Stomach (tissue), 4 donors: ENCODE data around the gene PHACTR3.

ENCODE experiments used
- CTCF ChIP-seq, 7 experiments: fragments of 450-650 bp in 4 of 7; fragments of 200-600 bp in 3 of 7; sonication (generic) in 3 of 7; IDR thresholded peaks; one replicate each; pipeline ENCODE4 v1.5.1; 2016 to 2019; ENCODE audit warnings: antibody characterized with exemption in 7 of 7, control low read depth in 2 of 7, mild to moderate bottlenecking in 1 of 7
- EP300 ChIP-seq: sonication (generic); formaldehyde crosslinking; IDR thresholded peaks from one replicate; pipeline ENCODE4 v1.6.1; 2017; ENCODE audit warnings: antibody characterized with exemption
- POLR2AphosphoS5 ChIP-seq, 3 donors: sonication (generic); formaldehyde crosslinking; IDR thresholded peaks; one replicate each; pipeline ENCODE4 v1.6.1; 2016; ENCODE audit warnings: antibody characterized with exemption in 3 of 3

DNA sequence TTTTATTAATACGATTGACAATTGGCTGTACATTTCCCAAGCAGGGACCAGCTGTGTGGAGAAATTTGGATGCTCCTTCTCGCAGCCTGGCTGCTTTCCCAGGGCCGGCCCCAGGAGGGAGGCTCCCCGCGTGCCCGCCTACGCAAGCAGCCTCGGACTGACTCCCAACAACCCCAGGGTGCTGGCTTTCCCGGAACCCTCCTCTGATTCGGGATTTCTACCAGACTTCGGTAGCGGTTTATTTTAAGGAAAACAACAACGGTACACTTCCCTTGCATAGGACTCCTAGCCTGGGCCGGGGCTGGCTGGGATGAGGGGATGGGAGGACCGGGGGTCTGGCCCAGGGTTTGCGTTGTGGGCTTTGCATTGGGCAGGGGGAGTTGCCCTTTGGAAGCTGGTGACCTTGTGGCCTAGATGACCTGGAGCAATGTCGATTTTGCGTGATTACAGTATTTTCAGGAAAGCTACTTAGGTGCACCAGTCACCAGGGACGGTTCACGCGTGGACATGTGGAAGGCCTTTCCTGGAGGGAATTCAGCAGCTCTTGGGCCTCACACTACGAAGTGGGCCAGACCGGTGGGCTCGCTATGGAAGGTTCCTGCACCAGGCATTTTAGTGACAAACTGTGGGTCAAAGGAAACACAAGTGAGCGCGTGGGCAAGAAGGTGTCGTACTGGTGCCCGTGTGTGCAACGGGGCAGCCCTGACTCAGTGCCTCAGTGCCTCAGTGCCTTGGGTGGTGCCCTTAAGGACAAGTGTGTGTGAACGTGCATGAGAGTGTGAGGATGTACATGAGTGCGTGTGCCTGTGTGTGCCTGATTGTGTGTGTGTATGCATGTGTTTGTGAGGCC, 20.7 kb upstream of the PHACTR3 start:
- no peak for TF ChIP-seq CTCF (IDR thresholded peaks at IDR 0.05)
- TF ChIP-seq EP300, result no peak
- peak in 1 of 3 donors; percentile 30 for TF ChIP-seq POLR2AphosphoS5 (IDR thresholded peaks at IDR 0.05)
